Kidney epithelial cell (primary cell): ENCODE data around the gene PLXNB3. TPM values are rescaled to one million over a fixed set of nuclear protein-coding genes. Genes with fewer than 3 reads are reported as not detected.

ENCODE experiments used
- DNase-seq: peaks from one replicate; pipeline ENCODE4 v3.0.0-alpha.2; 2010; ENCODE audit warnings: low read depth
- H3K27me3 ChIP-seq: 2 replicates; pipeline ENCODE4 v1.6.0; 2011; ENCODE audit warnings: low read length; ENCODE audit not compliant: control insufficient read depth, insufficient read depth
- H3K36me3 ChIP-seq: 2 replicates; pipeline ENCODE4 v1.5.1; 2011; ENCODE audit warnings: low read length; ENCODE audit not compliant: control insufficient read depth, insufficient read depth
- H3K4me3 ChIP-seq: 2 replicates; pipeline ENCODE4 v1.5.1; 2011; ENCODE audit warnings: low read depth, mild to moderate bottlenecking, control low read depth, low read length
- CTCF ChIP-seq: IDR thresholded peaks from 2 replicates; pipeline ENCODE4 v1.5.1; 2011; ENCODE audit warnings: mild to moderate bottlenecking, moderate library complexity, low read length, control low read depth, inconsistent platforms; ENCODE audit not compliant: insufficient read depth, poor library complexity, severe bottlenecking
- total RNA-seq: library from RNA; depleted of rRNA; stranded (reverse); fragments of >200 nt; gene quantifications from 2 replicates; pipeline ENCODE4 v1.2.3, GENCODE V29; 2015

The PLXNB3 gene
- total RNA-seq, 1 donor from 2014 or later, result 3.6 TPM

GRCh38 chrX:153775293-153776119 is 11.5 kb downstream of the PLXNB3 start:
- Histone ChIP-seq H3K27me3 (no peaks in the 10 kb centered on the region), H3K4me3 (no peak overlapping the region), H3K36me3 (no peaks in the 10 kb centered on the region)
- no peak for TF ChIP-seq CTCF
- no peak for DNase-seq

GRCh38 chrX:153776120-153776599 is 12.1 kb downstream of the PLXNB3 start:
- H3K27me3 ChIP-seq, result no peaks in the 10 kb centered on the region
- TF ChIP-seq CTCF, result no peak
- DNase-seq, result no peak
- H3K4me3 ChIP-seq, result no peak overlapping the region
- H3K36me3 ChIP-seq, result no peaks in the 10 kb centered on the region

GRCh38 chrX:153776611-153777045 is 12.6 kb downstream of the PLXNB3 start:
- TF ChIP-seq CTCF, result no peak
- no peaks in the 10 kb centered on the region for H3K36me3 ChIP-seq
- no peaks in the 10 kb centered on the region for H3K27me3 ChIP-seq
- DNase-seq, result no peak
- H3K4me3 ChIP-seq, result no peak overlapping the region

- Histone ChIP-seq H3K36me3 (no peaks in the 10 kb centered on the region), H3K4me3 (no peak overlapping the region), H3K27me3 (no peaks in the 10 kb centered on the region)
- no peak for TF ChIP-seq CTCF
- DNase-seq, result no peak
Observed at GRCh38 chrX:153777261-153778090, 13.4 kb downstream of the PLXNB3 start.

- Histone ChIP-seq H3K27me3 (no peaks in the 10 kb centered on the region), H3K36me3 (no peaks in the 10 kb centered on the region), H3K4me3 (no peak overlapping the region)
- no peak for TF ChIP-seq CTCF
- DNase-seq, result no peak
Observed at GRCh38 chrX:153778181-153778580, 14.1 kb downstream of the PLXNB3 start.
